HG03520 (cell line): ENCODE data around the gene CEP41.
A peak's percentile ranks its signal among the peaks of the same experiment; 100 is the strongest.

ENCODE experiments used
- ATAC-seq: cut with Tn5 transposase; IDR thresholded peaks from one replicate; pipeline ENCODE4 v1.9.1; 2021; ENCODE audit warnings: mild to moderate bottlenecking, moderate library complexity; ENCODE audit not compliant: unreplicated experiment

CEP41 gene

DNA sequence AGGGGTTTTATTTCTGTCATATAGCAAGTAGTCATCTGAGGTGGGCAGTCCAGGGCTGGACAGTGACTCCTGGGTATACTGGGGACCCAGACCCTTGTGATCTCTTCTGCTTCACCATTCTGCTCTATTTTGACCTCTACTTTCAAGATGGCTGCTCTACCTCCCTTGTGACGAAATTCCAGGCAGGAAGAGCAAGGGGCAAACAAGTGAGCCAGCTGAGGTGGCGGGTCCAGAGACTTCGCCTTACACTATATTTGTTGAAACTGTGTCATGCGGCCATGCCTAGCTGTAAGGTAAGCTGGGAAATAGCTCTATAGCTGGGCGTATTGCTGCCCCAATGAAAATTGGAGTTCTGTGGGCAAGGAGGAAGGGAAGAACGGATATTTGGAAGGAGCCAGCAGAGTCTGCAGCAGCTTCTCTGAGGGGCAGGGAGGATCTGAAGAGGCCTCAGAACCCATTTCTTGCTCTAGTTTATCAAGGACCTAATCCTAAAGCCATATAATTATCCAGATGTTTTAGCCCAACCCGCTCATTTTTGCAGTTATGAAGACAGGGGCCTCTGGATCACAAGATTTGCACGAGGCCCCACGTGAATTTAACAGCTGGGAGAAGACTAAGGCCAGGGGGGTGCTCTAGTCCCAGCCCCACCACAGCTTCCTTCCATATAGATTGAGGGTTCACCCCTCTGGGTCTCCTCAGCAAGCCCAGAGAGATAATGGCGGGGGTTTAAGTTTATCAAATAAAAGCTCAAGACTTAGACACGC lies 68.2 kb downstream of the CEP41 start:
- no peak for ATAC-seq

DNA sequence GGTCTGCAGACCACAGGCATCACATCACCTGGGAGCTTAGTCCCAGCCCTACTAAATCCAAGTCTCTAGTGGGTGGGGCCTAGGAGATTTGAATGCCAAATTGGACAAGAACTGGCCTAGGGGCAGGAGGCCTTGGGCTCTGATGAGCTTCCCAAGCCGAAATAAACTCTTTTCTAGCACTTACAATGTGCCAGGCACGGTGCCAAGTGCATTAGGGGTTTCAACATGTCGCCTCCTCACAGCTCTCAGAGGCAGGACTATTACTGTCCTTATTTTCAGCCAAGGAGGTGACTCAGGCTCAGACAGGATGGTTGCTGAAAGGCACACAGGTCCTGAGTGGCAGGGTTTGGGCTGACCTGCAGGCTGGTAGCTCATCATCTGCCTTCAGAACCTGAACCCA lies 69.8 kb downstream of the CEP41 start:
- no peak for ATAC-seq

DNA sequence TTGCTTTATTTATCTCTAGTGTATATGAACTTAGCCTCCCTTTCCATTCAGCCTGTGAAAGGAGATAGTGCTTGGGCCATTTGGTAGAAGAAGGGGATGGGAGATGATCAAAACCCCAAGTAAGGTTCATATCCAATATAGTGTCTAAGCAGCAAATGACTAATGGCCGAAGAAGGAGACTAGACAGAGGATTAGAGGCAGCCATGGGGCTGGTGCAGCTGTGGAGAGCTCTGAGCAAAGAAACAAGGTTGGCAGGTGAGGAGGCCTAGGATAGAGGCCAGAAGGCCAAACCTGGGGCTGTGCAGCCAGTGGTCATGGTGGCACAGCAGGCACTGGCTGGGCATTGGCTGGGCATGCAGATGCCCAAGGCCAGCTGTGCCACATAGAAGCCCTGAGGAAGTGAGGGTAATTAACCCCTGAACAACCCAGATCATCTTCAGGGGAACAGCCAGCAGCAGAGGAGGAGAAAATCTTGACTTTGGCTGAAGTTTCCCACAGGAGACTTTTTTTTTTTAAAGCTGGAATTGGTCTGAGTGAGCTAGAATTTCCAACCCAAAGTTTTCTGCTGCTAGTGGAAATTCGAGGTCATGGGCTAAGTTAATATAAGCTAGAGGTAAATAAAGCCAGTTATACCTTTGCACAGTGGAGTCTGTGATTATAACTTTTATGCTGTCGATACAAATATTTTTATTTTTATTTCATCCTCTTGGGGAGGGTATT lies 70.8 kb downstream of the CEP41 start:
- ATAC-seq = no peak

DNA sequence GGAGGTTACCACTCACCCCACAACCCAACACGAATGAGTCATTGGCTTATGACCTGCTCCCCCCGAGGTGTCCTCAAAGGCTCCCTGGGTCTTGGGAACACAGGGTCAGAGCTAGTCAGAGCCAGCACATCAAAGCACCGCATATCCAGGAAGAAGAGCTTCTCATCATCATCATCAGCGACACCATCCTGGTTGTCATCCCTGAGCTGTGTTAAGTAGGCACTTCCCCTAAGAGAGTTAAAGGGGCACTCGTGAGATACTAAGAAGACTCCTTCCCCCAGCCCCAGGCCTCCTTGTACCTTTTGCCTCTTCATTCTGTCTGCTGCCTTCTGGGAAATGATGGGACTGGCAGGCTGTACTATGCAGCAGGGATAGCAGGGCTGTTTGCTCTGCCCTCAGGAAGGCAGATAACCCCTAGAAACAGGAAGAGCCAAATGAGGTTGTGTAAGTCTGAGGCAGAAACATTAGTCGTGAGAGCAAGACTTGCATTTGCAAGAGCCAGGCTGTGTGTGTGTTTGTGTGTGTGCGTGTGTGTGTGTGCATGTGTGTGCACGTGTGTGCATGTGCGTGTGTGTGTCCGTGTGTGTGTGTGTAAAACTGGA lies 71.6 kb downstream of the CEP41 start:
- no peak for ATAC-seq

DNA sequence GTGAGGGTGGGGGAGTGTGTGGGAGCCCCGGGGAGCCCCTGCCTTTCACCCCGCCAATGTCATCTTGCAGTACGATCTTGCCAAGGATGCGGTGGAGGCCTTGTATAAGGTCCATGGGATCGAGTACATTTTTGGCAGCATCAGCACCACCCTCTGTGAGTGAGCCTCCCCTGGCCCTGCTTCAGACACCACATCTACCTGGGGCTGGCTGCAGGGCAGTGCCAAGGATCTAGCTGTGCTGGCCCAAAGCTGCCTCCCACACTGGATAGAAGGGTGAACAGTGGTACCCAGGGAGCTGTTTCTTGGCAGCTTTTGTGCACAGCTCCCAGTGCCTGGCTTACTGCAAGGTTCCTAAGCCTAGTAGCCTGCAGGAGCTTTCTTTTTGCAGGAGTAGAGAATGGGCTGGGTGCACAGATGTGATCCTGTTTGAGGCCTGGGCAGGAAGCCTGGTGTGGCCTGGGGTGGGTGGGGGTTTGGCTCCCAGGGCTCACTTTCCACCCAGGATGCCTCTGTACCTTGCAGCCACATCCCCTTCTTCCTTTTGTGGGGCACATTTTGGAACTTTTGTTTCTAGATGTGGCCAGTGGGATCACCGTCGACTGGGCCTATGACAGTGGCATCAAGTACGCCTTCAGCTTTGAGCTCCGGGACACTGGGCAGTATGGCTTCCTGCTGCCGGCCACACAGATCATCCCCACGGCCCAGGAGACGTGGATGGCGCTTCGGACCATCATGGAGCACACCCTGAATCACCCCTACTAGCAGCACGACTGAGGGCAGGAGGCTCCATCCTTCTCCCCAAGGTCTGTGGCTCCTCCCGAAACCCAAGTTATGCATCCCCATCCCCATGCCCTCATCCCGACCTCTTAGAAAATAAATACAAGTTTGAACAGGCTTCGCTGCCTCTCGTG lies 72.7 kb downstream of the CEP41 start:
- no peak for ATAC-seq

DNA sequence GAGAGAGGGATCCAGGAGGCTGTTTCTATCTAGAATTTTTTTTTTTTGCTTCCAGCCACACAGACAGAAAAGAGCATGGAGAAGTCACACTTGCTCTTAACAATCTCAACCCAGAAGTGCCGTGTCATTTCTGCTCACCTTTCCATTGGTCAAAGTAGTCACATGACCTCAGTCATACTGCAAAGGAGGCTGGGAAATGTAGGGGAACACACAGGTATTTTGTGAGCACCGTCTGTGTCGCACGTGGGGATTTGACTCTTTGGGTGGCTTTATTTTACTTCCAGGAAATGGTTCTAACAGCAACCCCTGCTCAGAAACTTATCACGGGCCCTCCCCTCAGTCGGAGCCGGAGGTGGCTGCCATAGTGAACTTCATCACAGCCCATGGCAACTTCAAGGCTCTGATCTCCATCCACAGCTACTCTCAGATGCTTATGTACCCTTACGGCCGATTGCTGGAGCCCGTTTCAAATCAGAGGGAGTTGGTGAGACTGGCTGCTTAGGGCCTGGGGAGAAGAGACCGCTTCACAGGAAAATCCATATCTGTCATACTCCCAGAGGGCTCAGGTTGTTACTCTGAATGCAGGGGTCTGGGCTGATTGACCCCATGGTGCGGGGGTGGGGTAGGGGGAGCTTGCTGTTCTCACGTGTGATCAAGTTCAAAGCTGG lies 73.6 kb downstream of the CEP41 start:
- no peak for ATAC-seq

DNA sequence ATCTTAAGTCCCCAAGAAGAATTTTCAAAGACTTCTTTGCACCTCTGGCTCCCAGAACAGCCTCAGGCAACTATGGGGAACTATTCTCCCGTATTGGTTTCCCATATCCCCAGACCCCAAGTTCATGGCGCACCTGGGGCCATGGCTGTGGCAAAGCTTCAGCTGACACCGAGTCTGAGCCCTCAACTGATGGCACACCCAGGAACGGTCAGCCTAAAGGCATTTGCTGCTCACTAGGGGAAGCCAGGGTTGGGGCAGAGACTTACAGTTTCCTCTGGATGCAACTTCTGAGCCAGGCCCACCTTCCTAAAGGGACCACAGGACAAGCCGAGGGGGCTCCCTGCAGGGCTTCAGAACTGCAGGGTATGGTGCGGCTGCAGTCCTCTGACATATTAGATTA lies 74.3 kb downstream of the CEP41 start:
- no peak for ATAC-seq

DNA sequence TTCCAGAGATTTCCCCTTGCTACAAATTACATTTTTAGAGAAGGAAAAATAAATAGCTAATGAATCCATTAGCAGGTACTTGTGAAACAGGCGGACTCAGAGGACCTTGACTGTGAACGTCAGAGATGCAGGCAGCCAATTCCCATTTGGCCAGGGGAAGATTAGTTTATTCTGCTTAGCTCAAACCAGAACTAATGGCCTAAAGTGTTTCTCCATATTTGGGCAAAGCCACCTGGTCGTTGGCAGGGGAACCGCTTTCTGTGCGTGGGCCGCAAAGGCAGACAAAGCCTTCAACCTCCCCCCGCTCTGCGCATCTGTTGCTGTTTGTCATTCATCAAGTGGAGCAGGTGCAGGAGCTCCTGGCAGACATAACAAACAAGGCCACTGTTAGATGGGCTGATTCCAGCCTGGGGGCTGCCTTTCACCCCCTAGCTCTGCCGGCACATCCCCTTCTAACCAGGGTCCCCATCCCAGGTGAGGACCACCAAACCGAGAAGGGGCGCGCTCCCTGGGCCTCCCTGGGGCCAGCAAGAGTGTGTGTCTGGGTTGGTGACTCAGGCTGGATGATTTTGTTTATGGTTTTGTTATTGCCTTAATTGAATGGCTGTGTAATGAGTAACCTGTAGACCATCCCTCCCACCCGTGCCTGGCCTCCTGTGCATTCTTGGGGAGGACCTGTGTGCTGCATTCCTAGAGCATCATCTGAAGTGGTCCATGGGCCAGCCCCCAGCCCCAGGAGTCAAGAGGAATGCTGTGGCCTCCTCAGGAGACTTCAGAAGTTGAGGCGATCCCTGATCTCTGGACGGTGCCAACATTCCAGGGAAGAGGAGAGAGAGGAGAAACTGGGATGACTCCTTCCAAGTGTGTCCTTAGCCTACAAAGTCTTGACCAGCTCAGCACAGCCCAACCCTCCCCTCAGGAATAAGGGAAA lies 75.0 kb downstream of the CEP41 start:
- ATAC-seq = peak; percentile 75

DNA sequence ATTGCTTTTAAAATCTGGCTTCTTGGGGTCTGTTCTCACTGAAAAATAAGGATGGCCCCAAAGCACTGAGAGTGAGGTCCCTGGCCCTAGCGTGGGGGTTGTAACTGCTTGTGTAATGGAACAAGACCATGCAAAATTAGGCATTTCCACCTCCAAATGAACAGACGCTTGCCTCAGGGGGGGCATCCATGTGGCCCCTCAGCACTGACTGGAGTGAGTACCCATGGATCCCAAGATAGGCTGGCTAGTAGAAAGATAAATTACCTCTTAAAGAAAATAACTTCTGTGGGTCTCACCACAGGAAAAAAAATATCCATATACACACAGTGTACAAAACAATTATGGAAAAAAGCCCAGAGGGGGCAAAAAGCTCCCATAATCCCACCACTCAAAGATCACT lies 75.7 kb downstream of the CEP41 start:
- ATAC-seq = no peak

DNA sequence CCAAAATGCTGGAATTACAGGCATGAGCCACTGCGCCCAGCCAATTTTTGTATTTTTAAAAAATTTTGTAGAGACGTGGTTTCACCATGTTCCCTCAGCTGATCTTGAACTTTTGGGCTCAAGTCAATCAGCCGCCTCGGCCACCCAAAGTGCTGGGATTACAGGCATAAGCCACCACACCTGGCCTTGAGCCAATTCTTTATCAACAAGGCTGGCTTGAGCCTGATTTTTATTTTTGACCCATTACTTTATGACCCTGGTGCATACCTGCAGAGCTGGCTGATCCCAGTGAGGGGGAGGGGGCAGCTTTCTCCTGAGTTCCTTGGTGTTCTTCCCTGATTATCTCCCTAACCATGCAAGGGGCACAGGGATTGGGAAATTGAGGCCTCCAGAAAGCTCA lies 76.4 kb downstream of the CEP41 start:
- ATAC-seq = no peak

DNA sequence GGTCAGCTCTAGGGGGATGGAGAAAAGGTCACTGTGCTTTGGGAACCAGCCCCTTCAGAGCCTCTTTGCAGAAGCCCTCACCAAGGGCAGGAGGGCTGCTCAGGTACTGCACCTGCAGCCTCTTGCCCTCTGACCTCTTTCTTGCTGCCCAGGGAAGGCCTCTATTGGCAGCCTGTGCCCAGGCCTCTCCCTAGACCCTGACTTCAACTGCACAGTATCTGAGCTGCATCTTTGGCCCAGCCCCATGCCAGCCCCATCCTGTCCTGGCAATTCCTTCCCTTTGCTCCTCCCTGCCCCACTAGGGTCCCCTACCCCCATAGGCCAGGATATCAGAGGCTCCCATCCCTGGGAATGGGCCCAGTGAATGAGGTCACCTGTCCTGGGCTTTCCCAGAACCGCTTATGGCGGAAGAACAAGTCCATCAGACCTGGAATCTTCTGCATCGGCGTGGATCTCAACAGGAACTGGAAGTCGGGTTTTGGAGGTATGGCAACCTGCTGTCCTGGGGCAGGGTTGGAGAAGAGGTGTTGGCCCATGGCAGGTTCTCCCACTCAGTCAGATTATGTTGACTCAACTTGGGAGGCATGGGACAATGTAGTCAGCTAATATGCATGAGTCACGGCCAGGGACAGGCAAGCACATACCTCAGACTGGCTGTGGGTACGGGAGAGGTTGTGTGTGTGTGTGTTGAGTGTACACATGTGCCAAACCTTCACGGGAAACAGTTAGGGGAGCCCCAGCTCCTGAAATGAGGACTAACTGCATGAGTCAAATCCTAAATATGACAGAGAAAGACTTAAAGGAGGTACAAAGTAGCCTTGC lies 77.6 kb downstream of the CEP41 start:
- ATAC-seq = no peak

DNA sequence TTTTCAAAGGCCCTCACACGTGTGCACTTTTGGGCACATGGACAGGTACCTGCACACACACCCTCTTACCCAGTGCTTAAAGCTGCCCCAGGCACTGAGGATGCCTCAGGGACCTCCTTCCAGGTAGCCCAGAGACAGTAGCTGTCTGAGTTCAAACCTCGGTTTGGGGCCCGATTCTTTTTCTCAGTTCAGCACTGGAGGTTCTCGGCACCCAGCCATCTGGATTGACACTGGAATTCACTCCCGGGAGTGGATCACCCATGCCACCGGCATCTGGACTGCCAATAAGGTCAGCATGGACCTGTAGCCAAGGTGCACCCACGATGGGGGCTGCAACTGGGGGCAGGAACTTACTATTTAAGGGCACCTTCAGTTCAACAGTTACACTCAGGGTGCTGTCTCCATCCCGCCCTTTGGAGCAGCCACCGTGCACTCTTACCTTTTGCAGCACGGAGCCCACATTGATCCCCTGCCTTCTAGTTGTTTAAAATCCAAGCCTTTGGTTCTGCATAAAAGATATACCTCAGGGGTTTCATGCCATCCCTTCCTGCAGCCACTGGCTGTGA lies 78.5 kb downstream of the CEP41 start:
- ATAC-seq = no peak

DNA sequence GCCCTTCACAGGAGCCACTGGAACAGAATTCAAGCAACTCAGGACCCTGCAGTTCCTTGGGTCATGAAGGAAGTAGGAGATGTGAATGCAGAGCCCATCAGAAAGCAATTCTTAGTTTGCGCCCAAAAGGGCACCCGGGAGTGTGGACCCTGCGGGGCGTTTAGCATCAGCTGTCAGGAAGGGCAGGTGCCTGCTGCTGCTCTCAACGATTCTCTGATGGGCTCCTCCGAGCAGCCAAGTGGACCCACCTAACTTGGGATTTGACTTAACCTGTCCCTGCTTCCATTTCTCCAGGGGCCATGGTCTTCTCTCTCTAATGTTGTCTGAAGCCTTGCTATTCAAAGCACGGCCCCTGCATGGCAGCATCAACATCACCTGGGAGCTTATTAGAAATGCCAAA lies 79.1 kb downstream of the CEP41 start:
- ATAC-seq = no peak

DNA sequence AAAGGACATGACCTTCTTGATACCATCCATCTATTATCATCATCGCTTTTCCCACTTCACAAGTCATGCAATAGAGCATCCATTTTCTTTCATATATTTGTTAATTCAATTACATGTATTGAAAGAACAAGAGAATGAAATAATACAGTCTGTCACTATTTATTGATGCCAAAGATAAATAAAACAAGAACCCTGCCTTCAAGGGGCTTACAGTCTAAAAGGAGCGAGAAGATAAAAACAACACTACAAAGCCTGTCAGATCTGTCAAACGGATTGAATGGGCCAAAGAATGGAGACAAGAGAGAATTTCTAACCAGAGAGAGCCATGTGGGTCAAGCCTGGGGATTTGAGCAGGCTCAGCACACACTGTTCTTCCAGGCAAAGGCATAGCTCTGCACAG lies 80.3 kb downstream of the CEP41 start:
- no peak for ATAC-seq

DNA sequence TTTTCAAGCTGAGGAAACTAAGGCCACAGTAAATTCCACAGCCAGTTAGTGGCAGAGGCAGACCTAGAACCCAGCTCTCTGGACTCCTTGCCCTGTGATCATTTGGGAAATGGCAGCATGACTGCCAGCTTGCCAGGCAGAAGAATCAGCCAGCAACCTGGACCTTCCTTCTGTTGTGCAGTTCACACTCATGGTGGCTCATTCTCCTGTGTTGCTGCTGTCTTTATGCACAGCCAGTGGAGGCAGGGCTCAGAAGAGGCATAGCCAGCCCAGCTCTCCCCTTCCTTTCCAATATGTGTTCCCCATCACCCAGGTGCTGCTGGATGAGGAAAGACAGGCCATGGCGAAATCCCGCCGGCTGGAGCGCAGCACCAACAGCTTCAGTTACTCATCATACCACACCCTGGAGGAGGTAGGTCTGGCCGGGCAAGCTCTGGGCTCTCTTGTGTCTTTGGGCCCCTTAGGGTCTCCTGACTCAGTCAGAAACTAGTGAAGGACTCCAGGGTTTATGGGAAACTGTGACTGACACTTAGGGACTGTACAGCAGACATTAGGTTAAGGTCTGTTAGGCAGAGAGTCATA lies 81.4 kb downstream of the CEP41 start:
- no peak for ATAC-seq

DNA sequence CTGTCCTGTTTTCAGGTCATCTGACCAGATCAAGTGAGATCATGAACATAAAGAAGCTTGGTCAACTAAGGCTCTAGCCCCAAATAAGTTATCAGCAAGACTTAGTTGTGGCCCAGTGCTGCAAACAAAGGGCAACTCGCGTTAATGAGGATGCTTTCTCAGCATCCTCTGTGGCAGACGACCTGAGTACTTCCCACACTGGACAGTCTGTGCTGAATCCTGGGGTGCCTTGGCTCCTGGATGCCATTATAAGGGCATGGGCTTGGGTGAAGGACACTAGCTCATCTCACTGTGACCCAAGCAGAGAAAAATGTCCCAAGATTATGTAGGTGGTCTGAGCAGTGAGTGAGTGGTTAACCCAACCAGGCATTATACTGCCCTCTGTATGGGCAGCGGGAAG lies 82.3 kb downstream of the CEP41 start:
- no peak for ATAC-seq

DNA sequence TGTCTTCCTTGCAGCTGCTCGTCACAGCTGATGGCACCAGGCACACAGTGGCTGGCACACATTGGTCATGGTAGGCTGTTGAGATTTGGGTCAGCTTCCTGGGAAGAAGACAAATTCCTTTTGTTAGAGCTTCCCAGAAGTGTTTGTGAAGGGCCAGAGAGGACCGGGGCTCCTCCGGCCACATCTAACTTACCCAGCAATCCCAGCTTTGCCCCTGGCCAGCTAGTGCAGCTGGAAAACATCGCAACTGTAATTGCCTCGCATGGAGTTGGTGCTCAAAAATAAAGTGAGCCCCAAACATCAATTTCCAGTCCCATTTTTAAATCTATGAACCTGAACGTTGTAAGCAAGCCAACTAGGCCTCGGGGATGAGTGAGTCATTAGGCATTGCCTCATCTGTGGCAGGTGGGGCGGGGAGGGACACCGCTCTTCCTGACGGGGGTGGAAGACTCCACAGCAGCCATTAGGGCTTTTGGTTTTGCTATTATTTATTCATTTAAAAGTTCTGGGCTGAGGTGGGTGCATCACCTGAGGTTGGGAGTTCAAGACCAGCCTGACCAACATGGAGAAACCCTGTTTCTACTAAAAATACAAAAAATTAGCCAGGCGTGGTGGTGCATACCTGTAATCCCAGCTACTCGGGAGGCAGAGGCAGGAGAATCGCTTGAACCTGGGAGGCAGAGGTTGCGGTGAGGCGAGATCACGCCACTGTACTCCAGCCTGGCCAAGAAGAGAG lies 83.8 kb downstream of the CEP41 start:
- no peak for ATAC-seq
